ENCODE results near the gene EOLA2.
"Not testable (repeated sequence)": the region's sequence is repeated elsewhere in the genome, so short reads cannot be mapped to it uniquely, and the experiment has no call there.

Gene EOLA2

DNA sequence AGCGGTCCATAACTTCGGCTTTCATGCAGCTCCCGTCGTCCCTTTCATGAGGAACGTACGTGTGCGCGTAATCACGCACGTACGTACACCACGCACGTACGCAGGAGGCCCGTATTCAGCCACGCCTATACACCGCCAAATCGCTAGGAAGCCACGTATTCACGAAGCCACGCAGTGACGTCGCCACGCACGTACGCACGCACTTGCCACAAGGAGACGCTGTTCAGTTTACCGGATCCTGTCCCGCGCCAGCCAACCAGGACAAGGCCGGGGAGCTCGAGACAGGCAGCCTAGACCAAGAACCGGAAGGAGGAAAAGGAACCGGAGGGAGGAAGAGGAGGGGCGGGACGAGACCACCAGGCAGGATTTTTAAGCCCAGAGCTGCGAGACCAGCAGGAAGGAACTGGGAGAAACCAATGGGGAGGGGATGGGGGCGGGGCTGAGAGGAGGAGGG, at the start of gene EOLA2:
Gene EOLA2 (minus strand): TSS at position 65 of the 454 bp plus-strand sequence. CDS start 4,617 bp downstream, outside the sequence.
- DNase-seq = peak; percentile 79 to 84 (median 82)

DNA sequence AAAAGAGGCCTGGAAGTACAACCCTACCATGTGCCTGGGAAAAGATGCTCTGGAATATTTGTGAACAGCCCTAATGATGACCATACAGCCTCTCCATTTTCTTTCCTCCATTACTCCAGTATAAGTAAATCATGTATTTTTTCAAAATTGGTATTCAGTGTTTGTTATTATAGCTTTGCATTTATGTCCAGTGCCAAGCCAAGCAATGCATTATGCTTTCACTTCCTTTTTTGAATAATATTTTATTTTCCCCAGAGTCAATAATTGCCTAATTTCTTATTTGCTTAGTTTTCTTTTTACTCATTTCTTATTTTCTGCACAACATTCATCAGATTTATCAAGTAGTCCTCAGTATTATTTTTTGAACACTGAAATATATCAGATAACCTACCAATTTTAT, 49.3 kb upstream of the EOLA2 start:
- DNase-seq = no peak

- no peak for DNase-seq
These were observed 46.1 kb upstream of the EOLA2 start for GRCh38 chrX:149984411-149984810.

GRCh38 chrX:149982310-149982709, 44.0 kb upstream of the EOLA2 start:
- DNase-seq = no peak

GRCh38 chrX:149979126-149979644, 40.9 kb upstream of the EOLA2 start:
- no peak for DNase-seq

DNA sequence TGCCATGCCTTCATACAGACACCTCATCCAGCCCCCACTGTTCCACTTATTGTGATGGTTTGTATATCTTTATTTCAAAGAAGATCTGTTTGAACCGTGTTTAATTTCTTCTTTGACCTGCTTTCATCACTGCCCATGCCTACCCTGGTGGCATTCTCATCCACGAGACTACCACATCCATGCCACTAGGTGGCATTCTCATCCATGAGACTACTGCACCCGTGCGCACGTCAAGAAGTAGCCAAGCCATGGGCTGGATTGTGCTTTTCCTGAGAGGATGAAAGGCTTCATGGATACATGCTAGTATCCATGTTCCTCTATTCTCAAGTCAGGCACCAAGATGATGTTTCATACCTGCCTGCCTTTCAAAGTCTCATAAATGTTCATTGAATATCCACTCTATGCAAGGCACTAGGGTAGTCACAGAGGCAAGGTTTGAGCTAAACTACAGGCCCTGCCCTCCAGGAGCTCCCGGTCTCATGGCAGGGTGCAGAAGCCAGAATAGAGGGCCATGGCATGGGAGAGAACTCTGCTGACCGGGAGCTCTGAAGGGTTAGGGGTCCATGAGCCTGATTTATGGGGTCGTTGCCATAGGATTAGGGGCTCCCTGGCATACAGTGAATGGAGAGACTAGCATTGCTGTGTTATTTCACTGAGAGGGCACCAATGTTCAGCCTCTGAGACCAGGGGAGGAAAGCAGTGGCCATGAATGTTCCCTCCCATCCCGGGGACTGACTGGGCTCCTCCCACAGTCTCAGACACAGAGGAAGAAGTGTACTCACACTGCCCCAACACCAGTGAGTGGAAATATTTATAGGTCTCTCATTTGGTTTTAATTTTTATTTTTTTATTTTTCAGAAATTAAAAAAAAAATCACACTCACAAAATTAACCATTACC, 24.8 kb upstream of the EOLA2 start:
- DNase-seq = no peak

- DNase-seq = no peak
These were observed 23.7 kb upstream of the EOLA2 start for GRCh38 chrX:149962010-149962409.

DNA sequence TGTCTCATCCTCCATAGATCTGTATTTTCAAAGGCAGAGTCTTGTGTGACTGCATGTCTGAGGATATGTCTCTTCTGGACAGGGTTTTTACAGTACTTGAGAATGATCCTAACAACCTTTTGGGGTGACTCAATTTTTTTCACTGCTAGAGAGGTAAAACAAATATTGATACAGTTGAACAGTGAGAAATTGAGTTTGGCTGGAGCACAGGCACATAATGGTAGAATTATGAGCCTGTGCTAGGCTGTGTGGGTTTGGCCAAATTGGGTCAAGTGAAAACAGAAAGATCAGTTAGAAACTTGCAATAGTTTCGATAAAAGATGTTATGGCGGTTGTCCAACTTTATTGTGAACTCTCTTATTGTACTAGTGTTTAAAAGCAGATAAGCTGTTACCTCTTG, 23.3 kb upstream of the EOLA2 start:
- DNase-seq = no peak

- DNase-seq = no peak
These were observed 12.4 kb upstream of the EOLA2 start for GRCh38 chrX:149950681-149951080.

GRCh38 chrX:149949743-149950436, 11.6 kb upstream of the EOLA2 start:
- no peak for DNase-seq

GRCh38 chrX:149948016-149948415, 9.7 kb upstream of the EOLA2 start:
- DNase-seq = no peak

GRCh38 chrX:149946932-149947331, 8.6 kb upstream of the EOLA2 start:
- DNase-seq = not testable (repeated sequence)

GRCh38 chrX:149945820-149946219, 7.5 kb upstream of the EOLA2 start:
- DNase-seq = not testable (repeated sequence)

DNA sequence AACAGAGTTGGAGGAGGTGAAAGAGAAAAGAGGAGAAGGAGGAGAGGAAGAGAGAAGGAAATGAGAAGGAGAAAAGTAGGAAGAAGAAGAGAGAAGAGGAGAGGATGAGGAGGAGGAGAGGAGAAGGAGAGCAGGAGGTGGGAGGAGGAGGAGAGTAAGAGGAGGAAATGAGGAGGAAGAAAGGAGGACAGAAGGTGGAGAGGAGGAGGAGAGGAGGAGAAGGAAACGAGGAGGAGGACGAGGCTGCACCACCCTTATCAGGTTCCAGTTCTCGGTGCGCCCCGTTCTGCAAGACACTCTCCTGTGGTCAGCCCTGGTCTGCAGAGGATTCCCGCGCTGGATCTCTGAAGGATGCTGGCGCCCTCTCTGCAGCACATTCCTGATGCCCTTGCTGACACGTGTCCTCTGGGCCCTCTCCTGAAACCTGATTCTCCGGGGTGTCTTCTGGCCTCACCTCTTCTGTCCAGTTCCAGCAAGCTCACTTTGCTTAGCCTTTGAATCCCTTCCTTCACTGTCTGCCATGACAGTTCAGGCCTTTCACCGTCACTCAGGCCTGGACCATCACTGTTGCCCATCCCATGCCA, 6.9 kb upstream of the EOLA2 start:
- DNase-seq = not testable (repeated sequence)

DNA sequence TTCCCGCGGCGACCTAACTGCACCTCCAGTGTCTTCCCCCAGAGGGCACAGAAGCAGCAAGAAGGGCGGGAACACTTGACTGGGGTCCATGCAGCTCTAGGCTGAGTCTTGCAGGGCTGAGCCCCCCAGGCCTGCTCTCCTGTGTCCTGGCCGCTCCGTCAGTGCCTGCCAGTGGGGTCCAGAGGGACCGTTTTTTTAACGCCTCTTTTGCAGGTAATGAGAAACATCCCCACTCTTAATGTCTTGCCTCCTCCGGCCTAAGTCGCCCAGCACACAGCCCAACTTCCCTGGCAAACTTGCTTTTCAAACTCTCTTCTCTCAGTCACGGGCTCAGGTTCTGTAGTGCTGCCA, 2.4 kb upstream of the EOLA2 start:
- DNase-seq = not testable (repeated sequence)

DNA sequence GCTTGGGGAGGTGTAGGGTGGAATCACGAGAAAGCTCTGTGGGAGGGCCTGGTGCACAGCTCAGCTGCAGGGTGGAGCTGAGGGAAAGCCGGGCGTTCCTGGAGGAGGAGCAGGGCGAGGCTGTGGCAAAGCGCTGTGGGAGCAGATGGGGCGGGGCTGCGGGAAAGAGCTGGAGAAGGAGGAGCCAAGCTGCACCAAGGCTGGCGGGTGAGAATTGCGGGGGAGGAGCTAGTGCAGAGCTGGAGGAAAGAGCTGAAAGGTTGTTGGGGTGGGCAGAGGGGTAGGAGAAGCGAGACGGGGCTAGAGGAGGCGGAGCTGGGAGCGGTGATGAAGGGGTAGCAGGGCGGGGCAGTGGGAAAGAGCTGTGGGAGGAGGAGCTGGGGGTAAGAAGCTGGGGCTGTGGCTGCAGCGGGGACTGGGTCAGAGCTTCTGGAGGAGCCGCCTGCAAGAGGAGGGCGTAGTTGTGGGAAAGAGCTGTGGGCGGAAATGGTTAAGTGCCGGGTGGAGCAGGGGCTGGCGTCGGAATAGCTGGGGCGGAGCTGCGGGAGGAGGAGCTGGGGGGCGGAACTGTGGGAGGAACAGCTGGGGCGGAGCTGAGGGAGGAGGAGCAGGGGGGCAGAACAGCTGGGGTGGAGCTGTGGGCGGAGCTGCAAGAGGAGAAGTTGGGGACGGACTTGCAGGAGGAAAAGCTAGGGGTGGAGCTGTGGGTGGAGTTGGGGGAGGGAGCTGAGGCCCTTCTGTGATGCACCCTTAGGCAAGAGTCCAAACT, 1.8 kb upstream of the EOLA2 start:
- peak; percentile 61 to 76 (median 76) for DNase-seq

GRCh38 chrX:149939655-149939904, 1.3 kb upstream of the EOLA2 start:
- DNase-seq = no peak

DNA sequence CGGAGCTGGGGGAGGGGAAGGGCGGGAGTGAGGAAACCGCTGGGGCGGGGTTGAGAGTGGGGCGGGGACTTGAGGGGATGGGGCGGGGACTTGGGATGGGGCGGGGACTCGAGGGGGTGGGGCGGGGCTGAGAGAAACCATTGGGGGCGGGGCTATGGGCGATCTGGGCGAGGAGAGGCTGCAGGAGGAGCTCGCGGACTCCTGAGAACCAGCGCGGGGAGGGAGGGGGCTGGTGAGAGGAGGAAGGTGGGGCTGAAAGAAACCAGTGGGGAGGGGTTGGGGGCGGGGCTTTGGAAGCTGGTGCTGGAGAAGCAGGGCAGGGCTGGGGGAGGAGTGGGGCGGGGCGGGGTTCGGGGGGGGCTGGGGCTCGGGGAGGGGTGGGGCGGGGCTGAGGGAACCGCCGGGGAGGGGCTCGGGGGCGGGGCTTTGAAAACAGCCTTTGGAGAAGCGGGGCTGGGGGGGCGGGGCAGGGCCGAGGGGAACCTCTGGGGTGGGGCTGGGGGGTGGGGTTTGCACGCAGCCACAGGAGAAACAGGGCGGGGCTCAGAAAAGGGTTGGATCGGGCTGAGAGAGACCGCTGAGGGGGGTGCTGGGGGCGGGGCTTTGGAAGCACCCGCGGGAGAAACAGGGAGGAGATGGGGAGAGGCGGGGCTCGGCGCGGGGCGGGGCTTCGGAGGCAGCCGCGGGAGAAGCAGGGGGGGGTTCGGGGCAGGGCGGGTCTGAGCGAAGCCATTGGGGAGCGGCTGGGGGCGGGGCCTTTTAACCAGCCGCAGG, 777 bp upstream of the EOLA2 start:
- DNase-seq = peak; percentile 80 to 91 (median 88)

- peak in 1 of 4 experiments; percentile 4 for DNase-seq
These were observed 342 bp downstream of the EOLA2 start for GRCh38 chrX:149937871-149938426.

DNA sequence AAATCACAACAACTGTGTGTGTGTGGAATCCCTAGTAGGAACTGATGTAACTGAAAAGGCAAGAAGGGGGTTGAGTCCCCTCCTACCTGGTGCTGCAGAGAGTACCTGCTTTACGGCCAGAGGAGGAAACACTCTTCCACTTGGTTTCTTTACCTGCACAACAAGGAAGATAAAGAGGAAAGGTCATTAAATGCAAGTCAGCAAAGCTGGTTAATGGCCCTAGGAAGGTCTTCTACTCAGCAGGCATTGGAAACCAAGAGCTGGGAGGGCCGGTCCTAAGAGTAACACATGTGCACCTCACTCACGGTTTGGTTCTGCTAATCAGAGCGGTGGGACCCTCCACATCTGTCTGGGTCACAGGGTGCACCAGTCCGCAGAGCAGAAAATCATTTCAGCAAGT, 963 bp downstream of the EOLA2 start:
- not testable (repeated sequence) for DNase-seq

GRCh38 chrX:149933547-149933946, 4.7 kb downstream of the EOLA2 start:
- not testable (repeated sequence) for DNase-seq

- not testable (repeated sequence) for DNase-seq
These were observed 5.3 kb downstream of the EOLA2 start for GRCh38 chrX:149932970-149933369.
